Measurements from ENCODE around the gene ZFYVE27. TPM values are rescaled to one million over a fixed set of nuclear protein-coding genes. Genes with fewer than 3 reads are reported as not detected.

Gene ZFYVE27
- total RNA-seq, 2 donors from 2014 or later = 14.8 to 32.6 TPM

DNA sequence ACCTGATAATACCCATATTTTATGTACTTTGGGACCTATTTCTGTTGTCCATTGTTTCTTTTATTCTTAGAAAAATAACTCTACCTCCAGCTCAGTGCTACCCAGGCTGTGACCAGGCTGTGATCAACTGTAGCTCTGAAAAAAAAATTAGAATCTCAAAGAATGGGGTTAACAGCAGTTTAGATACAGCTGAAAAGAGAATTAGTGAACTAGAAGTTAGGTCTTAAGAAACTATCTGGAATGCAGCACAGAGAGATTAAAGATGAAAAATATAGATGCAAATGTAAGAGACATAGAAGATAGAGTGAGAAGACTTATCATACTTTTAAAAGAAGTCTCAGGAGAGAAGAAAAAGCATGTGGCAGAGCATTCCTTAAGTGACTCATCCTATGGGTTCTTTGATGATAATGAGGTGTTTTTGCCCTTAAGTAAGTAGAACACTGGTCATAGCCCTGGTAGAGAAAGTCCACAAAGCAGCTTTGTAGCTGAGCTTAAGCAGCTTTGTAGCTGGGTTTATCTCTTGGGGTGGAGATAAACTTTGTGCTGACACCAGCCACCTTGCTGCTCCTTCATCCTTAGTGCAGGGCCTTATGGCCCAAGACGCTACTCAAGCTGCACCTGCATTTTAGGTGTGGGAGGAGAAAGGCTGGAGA lies 62.2 kb downstream of the ZFYVE27 start:
- ATAC-seq (no peak), DNase-seq (no peak)
- intact Hi-C loops (cut with DNase I) = no loop called here
- H3K4me3 ChIP-seq = no peak overlapping the region
- H3K27me3 ChIP-seq = no peaks in the 10 kb centered on the region
- H3K4me1 ChIP-seq = peaks cover 7% of the 10 kb centered on the region
- TF ChIP-seq, protein P1, sequence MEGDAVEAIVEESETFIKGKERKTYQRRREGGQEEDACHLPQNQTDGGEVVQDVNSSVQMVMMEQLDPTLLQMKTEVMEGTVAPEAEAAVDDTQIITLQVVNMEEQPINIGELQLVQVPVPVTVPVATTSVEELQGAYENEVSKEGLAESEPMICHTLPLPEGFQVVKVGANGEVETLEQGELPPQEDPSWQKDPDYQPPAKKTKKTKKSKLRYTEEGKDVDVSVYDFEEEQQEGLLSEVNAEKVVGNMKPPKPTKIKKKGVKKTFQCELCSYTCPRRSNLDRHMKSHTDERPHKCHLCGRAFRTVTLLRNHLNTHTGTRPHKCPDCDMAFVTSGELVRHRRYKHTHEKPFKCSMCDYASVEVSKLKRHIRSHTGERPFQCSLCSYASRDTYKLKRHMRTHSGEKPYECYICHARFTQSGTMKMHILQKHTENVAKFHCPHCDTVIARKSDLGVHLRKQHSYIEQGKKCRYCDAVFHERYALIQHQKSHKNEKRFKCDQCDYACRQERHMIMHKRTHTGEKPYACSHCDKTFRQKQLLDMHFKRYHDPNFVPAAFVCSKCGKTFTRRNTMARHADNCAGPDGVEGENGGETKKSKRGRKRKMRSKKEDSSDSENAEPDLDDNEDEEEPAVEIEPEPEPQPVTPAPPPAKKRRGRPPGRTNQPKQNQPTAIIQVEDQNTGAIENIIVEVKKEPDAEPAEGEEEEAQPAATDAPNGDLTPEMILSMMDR (IDR thresholded peaks at IDR 0.05) = no peak
- TF ChIP-seq POLR2A (IDR thresholded peaks at IDR 0.05) = no peak
- no peaks in the 10 kb centered on the region for H3K36me3 ChIP-seq (replicated peaks in 1 of 2; ENCODE audit: insufficient read depth in 1 of 2, low read depth in 2 of 2)
- WGBS, 2 donors = 100% methylated on average over 1 of the region's 1 CpG
- no peak overlapping the region for H3K27ac ChIP-seq
- peaks cover 0 to 8% (median 0%) of the 10 kb centered on the region in 3 donors for H3K9me3 ChIP-seq

- Histone ChIP-seq H3K9me3 (peaks cover 0 to 8% (median 0%) of the 10 kb centered on the region in 3 donors), H3K36me3 (replicated peaks in 1 of 2; ENCODE audit: insufficient read depth in 1 of 2, low read depth in 2 of 2) (no peaks in the 10 kb centered on the region), H3K27ac (no peak overlapping the region), H3K4me3 (no peak overlapping the region), H3K4me1 (peaks cover 7% of the 10 kb centered on the region), H3K27me3 (no peaks in the 10 kb centered on the region)
- WGBS, 2 donors = 76 to 80% methylated on average over 4 to 6 of the region's 9 CpGs
- TF ChIP-seq POLR2A (IDR thresholded peaks at IDR 0.05) = no peak
- TF ChIP-seq, protein P1 (IDR thresholded peaks at IDR 0.05) = no peak
- no peak for ATAC-seq
- intact Hi-C loops (cut with DNase I) = loop anchor here (5.0 kb wide), 1 partner anchor 37 kb away; no protein-coding TSS in a partner anchor
- no peak for DNase-seq
Measured at GRCh38 chr10:97800474-97800873, 63.5 kb downstream of the ZFYVE27 start.

DNA sequence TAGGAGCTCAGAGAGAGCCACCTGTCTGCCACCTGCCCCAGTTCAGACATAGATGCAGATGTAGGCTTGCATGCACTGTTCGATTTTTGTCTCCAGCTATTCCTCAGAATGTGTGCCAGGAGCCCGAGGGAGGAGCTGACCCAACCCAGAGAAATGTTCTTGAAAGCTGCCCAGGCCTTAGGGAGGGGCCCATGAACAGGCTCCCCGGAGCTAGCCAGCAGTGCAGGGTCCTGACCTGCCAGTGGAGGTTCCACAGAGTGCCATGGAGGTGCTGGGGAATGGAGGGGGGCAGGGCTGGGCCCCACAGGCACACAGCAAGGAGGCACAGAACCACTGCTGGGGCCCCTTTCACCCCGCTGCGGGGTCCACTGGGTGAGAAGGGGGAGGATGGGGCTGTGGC lies 64.5 kb downstream of the ZFYVE27 start:
- Histone ChIP-seq H3K4me1 (peaks cover 12% of the 10 kb centered on the region), H3K4me3 (no peak overlapping the region), H3K9me3 (peaks cover 0 to 8% (median 0%) of the 10 kb centered on the region in 3 donors), H3K36me3 (replicated peaks in 1 of 2; ENCODE audit: insufficient read depth in 1 of 2, low read depth in 2 of 2) (no peaks in the 10 kb centered on the region), H3K27me3 (no peaks in the 10 kb centered on the region), H3K27ac (no peak overlapping the region)
- TF ChIP-seq, protein P1 (IDR thresholded peaks at IDR 0.05) = no peak
- TF ChIP-seq POLR2A (IDR thresholded peaks at IDR 0.05) = no peak
- intact Hi-C loops (cut with DNase I) = loop anchor here (5.0 kb wide), 1 partner anchor 36 kb away; no protein-coding TSS in a partner anchor
- ATAC-seq = peak; percentile 16
- 66 to 92% methylated on average over 2 to 5 of the region's 5 CpGs for WGBS, 2 donors
- DNase-seq = no peak

GRCh38 chr10:97805096-97805884 lies 68.4 kb downstream of the ZFYVE27 start:
- no peak for ATAC-seq
- no peaks in the 10 kb centered on the region for H3K9me3 ChIP-seq
- no peak overlapping the region for H3K27ac ChIP-seq
- WGBS, 2 donors = 75 to 76% methylated on average over 11 to 12 of the region's 12 CpGs
- peaks cover 12% of the 10 kb centered on the region for H3K4me1 ChIP-seq
- H3K36me3 ChIP-seq (replicated peaks in 1 of 2; ENCODE audit: insufficient read depth in 1 of 2, low read depth in 2 of 2) = no peaks in the 10 kb centered on the region
- TF ChIP-seq, protein P1 (IDR thresholded peaks at IDR 0.05) = no peak
- no peak for TF ChIP-seq POLR2A (IDR thresholded peaks at IDR 0.05)
- DNase-seq = no peak
- H3K4me3 ChIP-seq = no peak overlapping the region
- intact Hi-C loops (cut with DNase I) = no loop called here
- no peaks in the 10 kb centered on the region for H3K27me3 ChIP-seq

Measured in body of pancreas (tissue), 4 donors.